ENCODE data around the gene PPP1R36.
"Not testable (repeated sequence)": the region's sequence is repeated elsewhere in the genome, so short reads cannot be mapped to it uniquely, and the experiment has no call there.

Gene PPP1R36

DNA sequence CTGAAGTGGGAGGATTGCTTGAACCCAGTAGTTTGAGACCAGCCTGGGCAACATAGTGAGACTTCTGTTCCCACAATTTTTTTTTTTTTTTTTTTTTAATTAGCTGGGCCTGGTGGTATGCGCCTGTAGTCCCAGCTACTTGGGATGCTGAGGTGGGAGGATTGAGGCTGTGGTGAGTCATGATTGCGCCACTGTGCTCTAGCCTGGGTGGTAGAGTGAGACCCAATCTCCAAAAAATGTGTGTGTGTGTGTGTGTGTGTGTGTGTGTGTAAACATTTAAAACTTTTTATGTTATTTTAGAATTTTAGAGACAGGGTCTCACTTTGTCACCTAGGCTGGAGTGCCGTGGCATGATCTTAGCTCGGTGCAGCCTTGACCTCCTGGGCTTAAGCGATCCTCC, 6.8 kb downstream of the PPP1R36 start:
- no peak overlapping the region for H3K27ac ChIP-seq (ENCODE audit: low read depth, low read length)
- H3K9me3 ChIP-seq (ENCODE audit: insufficient read depth, low read length): no peaks in the 10 kb centered on the region
- H3K36me3 ChIP-seq (ENCODE audit: low read length): no peaks in the 10 kb centered on the region
- no peak overlapping the region for H3K4me3 ChIP-seq (ENCODE audit: insufficient read depth, low read length, poor library complexity, severe bottlenecking)
- no peak overlapping the region for H3K4me2 ChIP-seq (ENCODE audit: low read depth, low read length, poor library complexity, severe bottlenecking)
- H3F3A ChIP-seq (ENCODE audit: insufficient read depth): no peaks in the 10 kb centered on the region
- TF ChIP-seq EZH2phosphoT487 (conservative IDR thresholded peaks at IDR 0.05; ENCODE audit: low read length) (no peak), CTCF (IDR thresholded peaks at IDR 0.05; ENCODE audit: insufficient read depth, low read length, poor library complexity, severe bottlenecking) (no peak)
- no peak overlapping the region for H2AFZ ChIP-seq (ENCODE audit: low read depth, low read length, severe bottlenecking)
- H3K9me2 ChIP-seq (replicated peaks; ENCODE audit: insufficient read depth, low read length): no peaks in the 10 kb centered on the region
- H4K20me1 ChIP-seq (ENCODE audit: low read depth, low read length): no peaks in the 10 kb centered on the region
- H3K9ac ChIP-seq (ENCODE audit: low read length): no peak overlapping the region
- H3K27me3 ChIP-seq (ENCODE audit: low read length): no peaks in the 10 kb centered on the region
- no peaks in the 10 kb centered on the region for H3K79me2 ChIP-seq (ENCODE audit: insufficient read depth, low read length)

DNA sequence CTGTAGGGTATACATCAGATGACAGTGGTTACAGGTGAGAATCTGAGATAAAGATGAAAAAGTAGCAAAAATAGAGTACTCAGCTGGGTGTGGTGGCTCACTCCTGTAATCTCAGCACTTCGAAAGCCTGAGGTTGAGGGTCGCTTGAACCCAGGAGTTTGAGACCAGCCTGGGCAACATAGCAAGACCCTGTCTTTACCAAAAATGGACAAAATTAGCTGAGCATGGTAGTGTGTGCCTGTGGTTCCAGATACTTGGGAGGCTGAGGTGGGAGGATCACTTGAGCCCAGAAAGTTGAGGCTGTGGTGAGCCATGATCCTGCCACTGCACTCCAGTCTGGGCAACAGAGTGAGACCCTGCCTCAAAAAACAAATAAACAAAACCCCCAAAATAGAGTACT, 8.5 kb downstream of the PPP1R36 start:
- not testable (repeated sequence) for H2AFZ ChIP-seq (ENCODE audit: low read depth, low read length, severe bottlenecking); H3K9me2 ChIP-seq (replicated peaks; ENCODE audit: insufficient read depth, low read length); H3K36me3 ChIP-seq (ENCODE audit: low read length); H3K27me3 ChIP-seq (ENCODE audit: low read length); H3K9ac ChIP-seq (ENCODE audit: low read length); H4K20me1 ChIP-seq (ENCODE audit: low read depth, low read length); H3K79me2 ChIP-seq (ENCODE audit: insufficient read depth, low read length); H3K4me3 ChIP-seq (ENCODE audit: insufficient read depth, low read length, poor library complexity, severe bottlenecking); H3F3A ChIP-seq (ENCODE audit: insufficient read depth); H3K4me2 ChIP-seq (ENCODE audit: low read depth, low read length, poor library complexity, severe bottlenecking); H3K9me3 ChIP-seq (ENCODE audit: insufficient read depth, low read length); H3K27ac ChIP-seq (ENCODE audit: low read depth, low read length)

DNA sequence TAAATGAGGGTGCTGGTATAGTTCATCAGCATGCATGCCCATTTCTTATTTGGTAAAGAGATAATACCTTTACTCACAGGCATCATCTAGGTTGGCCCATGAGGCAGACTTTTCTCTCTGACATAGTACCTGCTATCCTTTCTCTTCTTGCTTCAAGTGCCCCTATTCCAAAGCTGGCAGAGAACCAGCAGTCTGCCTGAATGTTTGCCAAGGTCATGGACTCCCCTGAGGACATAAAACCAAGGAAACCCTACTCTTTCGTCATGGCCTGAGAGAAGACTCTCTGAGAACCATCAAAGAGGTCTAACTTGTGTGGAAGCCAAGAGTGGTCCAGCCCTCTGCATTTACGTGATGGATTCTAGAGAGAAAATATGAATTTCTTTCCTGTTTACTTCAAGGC, 11.9 kb downstream of the PPP1R36 start:
- Histone ChIP-seq H4K20me1 (ENCODE audit: low read depth, low read length) (no peaks in the 10 kb centered on the region), H3K4me3 (ENCODE audit: insufficient read depth, low read length, poor library complexity, severe bottlenecking) (no peak overlapping the region), H3K9ac (ENCODE audit: low read length) (no peak overlapping the region), H3K27me3 (ENCODE audit: low read length) (no peaks in the 10 kb centered on the region), H3F3A (ENCODE audit: insufficient read depth) (no peaks in the 10 kb centered on the region), H3K4me2 (ENCODE audit: low read depth, low read length, poor library complexity, severe bottlenecking) (no peak overlapping the region), H3K27ac (ENCODE audit: low read depth, low read length) (no peak overlapping the region), H3K9me2 (replicated peaks; ENCODE audit: insufficient read depth, low read length) (no peaks in the 10 kb centered on the region), H2AFZ (ENCODE audit: low read depth, low read length, severe bottlenecking) (no peak overlapping the region), H3K9me3 (ENCODE audit: insufficient read depth, low read length) (no peaks in the 10 kb centered on the region), H3K36me3 (ENCODE audit: low read length) (no peaks in the 10 kb centered on the region), H3K79me2 (ENCODE audit: insufficient read depth, low read length) (no peaks in the 10 kb centered on the region)
- TF ChIP-seq EZH2phosphoT487 (conservative IDR thresholded peaks at IDR 0.05; ENCODE audit: low read length): no peak
- TF ChIP-seq CTCF (IDR thresholded peaks at IDR 0.05; ENCODE audit: insufficient read depth, low read length, poor library complexity, severe bottlenecking): no peak

GRCh38 chr14:64562436-64562835, 12.7 kb downstream of the PPP1R36 start:
- TF ChIP-seq CTCF (IDR thresholded peaks at IDR 0.05; ENCODE audit: insufficient read depth, low read length, poor library complexity, severe bottlenecking): no peak
- no peak for TF ChIP-seq EZH2phosphoT487 (conservative IDR thresholded peaks at IDR 0.05; ENCODE audit: low read length)
- no peaks in the 10 kb centered on the region for H3K9me3 ChIP-seq (ENCODE audit: insufficient read depth, low read length)
- H3K4me3 ChIP-seq (ENCODE audit: insufficient read depth, low read length, poor library complexity, severe bottlenecking): no peak overlapping the region

More at GRCh38 chr14:64562436-64562835, 12.7 kb downstream of the PPP1R36 start:
- no peaks in the 10 kb centered on the region for H3F3A ChIP-seq (ENCODE audit: insufficient read depth)
- no peaks in the 10 kb centered on the region for H4K20me1 ChIP-seq (ENCODE audit: low read depth, low read length)
- no peaks in the 10 kb centered on the region for H3K79me2 ChIP-seq (ENCODE audit: insufficient read depth, low read length)
- no peaks in the 10 kb centered on the region for H3K9me2 ChIP-seq (replicated peaks; ENCODE audit: insufficient read depth, low read length)
- H3K36me3 ChIP-seq (ENCODE audit: low read length): no peaks in the 10 kb centered on the region
- H3K27me3 ChIP-seq (ENCODE audit: low read length): no peaks in the 10 kb centered on the region
- H2AFZ ChIP-seq (ENCODE audit: low read depth, low read length, severe bottlenecking): no peak overlapping the region
- H3K4me2 ChIP-seq (ENCODE audit: low read depth, low read length, poor library complexity, severe bottlenecking): no peak overlapping the region
- no peak overlapping the region for H3K9ac ChIP-seq (ENCODE audit: low read length)
- H3K27ac ChIP-seq (ENCODE audit: low read depth, low read length): no peak overlapping the region
